Activated gamma-delta T cell treated with anti-CD3 and anti-CD28 coated beads, Interleukin-2, amount 50 U/mL, for 16 hours (primary cell): ENCODE measurements around the gene XYLT1.
"Not testable (repeated sequence)": the region's sequence is repeated elsewhere in the genome, so short reads cannot be mapped to it uniquely, and the experiment has no call there.

ENCODE experiments used
- DNase-seq: peaks from one replicate; pipeline ENCODE4 v3.0.0-alpha.2; 2020; ENCODE audit warnings: low read depth

The XYLT1 gene, protein sequence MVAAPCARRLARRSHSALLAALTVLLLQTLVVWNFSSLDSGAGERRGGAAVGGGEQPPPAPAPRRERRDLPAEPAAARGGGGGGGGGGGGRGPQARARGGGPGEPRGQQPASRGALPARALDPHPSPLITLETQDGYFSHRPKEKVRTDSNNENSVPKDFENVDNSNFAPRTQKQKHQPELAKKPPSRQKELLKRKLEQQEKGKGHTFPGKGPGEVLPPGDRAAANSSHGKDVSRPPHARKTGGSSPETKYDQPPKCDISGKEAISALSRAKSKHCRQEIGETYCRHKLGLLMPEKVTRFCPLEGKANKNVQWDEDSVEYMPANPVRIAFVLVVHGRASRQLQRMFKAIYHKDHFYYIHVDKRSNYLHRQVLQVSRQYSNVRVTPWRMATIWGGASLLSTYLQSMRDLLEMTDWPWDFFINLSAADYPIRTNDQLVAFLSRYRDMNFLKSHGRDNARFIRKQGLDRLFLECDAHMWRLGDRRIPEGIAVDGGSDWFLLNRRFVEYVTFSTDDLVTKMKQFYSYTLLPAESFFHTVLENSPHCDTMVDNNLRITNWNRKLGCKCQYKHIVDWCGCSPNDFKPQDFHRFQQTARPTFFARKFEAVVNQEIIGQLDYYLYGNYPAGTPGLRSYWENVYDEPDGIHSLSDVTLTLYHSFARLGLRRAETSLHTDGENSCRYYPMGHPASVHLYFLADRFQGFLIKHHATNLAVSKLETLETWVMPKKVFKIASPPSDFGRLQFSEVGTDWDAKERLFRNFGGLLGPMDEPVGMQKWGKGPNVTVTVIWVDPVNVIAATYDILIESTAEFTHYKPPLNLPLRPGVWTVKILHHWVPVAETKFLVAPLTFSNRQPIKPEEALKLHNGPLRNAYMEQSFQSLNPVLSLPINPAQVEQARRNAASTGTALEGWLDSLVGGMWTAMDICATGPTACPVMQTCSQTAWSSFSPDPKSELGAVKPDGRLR

DNA sequence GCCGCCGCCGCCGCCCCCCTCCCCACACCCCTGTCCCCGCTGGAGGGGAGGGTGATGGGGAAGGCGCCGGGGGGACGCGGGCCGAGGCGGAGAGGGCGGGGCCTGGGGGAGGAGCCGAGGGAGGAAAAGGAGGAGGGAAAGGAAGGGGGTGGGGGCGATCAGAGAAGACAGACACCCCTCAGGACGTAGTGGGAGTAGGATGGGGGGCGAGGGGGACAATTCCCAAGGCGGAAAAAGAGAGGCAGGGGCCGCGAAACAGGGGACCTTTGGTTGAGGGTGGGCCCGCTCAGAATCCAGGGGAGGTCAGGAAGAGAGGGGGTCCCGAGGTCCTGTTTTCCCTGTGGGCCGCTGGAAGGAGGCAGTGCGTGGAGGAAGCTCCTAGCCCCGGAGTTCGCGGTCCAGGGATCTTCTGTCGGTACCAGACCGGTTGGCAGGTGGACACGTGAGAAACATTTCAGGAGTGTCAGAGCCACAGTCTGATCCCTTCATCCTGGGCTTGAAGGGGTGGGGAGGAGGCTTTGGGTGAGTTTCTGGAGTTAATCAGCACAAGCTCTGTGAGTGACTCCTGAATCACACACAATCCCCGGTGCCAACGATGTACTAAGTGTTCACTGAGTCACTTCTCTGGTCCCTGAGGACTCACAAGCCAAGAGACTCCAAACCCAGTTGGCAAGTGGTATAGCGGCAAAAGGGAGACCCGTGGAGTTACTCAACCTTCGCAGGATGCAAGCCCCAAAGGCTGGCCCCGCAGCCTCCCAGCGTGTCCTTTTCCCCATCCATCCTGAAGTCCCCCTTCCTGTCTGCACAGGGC is at the start of gene XYLT1:
Gene XYLT1 (minus strand): TSS at position 53 of the 811 bp plus-strand sequence. CDS start 164 bp downstream, outside the sequence.
- DNase-seq, result no peak

DNA sequence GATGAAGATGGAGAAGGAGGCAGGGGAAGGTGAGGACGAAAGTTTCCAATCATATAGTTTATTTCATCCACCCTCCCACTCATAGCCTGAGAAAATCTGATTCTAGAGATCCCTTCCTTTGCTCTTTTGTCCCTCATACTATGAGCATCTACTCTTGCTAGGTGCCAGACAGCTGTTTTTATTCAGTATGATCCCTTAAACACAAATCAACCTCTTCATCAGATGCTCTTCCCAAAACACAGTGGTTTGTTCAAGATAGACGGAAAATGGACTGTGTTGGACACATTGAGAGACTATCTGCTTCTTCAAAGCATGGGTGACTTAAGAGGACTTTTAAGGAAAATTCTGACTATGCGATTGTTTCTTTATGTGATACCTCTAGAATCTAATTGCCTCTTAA is 49.4 kb upstream of the XYLT1 start:
- DNase-seq, result no peak

DNA sequence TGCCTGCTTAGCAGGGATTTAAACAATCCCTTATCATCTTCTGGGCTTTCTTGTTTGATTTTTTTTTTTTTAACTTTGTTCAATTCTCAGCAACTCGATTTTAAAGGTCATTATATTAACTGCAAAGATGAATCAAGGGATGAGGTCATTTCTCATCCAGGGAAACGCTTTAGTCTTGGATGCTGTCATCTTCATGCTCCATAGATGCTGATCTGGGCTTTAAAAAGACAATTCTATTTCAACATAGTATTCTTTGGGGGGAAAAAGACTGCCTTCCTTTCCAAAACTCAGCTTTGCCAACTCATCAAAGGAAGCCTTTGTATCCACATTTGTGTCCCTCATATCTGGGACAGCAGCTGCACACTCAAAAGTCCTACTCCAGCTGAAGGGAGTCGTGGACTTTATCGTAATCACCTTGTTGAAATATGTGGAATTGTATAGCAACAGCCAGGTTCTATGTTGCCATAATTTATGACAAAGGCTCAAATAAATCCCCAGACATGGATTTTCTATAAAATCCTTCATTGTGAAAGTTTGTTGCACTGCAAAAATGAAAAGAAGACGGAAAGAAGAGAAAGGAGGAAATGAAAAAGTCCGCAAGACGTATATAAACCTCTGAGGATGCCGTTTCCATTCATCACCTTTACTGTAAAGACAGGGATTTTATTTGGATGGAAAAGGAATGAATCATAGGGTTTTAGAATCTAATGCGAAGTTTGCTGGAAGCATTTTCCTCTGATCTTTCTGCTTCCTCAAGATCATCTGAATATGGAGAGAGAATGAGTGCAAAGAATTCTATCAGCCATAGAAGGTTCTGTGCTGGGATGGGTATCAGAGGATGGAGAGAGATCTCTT is 48.6 kb upstream of the XYLT1 start:
- DNase-seq, result no peak

DNA sequence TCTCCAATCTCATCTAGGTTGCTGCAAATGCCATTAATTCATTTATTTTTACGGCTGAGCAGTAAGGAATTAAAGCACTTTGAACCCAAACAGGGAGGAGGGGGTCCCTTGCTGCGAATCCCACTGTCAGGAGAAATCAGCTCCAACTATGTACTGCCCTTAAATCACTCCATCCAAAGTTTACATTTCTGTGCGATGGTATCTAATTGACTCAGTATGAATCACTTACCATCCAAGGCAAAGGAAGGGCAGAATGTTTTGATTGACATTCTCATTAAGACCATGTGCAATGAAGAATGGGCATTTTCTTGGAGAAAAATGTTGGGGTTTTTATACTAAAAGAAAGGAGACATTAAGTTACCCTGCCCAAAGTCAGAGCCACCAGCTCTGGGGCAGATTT is 47.7 kb upstream of the XYLT1 start:
- DNase-seq, result no peak

DNA sequence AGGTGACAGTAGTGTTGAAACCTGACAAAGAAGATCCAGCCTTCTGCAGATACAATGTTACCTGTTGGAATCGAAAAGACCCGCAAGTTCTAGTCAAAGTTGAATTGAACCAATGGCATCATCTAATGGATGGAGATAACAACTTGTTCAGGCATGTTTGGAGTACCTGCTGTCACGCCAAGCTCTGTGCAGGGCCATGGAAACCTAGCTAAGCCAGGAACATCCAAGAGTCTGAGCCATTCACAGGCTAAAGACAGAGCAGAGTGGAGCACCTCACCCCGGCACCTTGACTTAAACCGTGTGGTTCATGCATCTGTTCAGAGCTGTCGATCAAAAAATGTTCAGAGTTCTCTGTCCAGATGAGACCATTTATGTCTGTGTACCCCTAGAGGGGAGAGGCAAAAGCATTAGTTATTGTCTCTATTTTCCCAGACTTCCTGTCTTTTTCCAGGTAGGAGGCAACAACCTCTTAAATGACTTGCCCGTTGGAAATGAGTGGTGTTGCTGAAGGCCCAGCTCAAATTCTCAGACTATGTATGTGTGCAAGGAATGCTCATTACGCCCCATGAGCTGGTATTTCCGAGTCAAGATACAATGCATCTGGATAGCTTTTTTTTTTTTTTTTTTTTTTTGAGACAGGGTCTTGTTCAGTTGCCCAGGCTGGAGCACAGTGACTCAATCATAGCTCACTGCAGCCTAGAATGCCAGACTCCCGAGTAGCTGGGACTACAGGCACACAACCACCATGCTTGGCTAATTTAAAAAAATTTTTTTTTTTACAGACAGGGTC is 44.9 kb upstream of the XYLT1 start:
- DNase-seq, result no peak

DNA sequence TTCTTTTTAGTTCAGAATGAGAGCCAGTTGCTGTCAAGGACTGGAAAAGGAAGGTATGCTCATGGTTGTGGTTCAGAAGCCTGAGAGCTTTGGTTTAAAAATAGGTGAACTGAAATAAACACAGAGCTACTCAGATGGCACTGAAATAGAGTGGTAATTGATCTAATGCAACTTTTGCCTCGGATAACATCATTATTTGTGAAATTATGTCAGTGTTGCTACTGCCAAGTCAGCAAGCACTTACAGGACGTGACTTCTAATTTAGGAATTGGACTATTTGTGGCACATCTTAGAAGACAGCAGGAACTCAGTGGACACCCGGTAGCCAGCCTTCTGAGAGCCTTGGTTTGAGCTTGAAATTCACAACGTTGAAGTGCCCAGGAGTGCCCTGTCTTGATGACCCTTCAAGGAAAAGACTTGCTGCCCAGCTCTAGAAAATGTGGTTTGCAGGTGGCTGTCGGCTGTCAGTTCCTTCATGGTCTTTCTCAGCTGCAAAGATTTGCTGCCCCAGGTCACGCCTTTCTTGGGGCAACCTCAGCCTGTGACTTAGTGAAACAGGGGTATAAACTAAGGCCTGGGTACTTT is 42.0 kb upstream of the XYLT1 start:
- DNase-seq, result no peak

DNA sequence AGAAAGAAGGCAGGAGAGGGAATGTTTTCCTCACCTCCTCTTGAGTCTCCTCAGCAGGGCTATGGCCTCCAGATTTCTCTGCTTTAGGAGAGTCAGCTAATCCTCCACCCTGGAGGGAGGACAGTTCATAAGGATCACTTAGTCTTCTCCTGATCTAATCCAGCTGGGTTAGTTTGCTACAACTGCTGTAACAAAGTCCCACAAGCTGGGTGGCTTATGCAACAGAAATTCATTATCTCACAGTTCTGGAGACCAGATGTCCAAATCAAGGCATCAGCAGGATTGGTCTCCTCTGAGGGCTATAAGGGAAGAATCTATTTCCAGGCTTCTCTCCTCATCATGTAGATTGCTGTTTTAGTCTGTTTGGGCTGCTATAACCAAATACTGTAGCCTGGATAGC is 40.6 kb upstream of the XYLT1 start:
- DNase-seq, result no peak

DNA sequence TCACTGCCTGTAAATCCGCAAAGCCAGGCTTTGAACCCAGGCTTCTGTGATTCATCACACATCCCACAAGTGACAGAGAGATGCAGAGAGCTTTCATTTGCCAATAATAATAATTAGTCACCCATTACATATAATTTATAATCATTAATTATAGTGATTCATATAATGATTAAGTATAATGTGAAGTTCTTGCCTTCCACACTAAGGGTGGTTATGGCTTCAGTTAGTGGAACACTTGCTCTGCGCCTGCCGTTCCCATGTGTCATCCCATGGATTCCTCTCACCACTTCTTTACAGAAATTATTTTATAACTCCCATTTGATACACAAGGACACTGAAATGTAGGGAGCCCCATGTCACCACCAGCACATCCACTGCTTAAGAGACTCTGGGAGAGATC is 39.8 kb upstream of the XYLT1 start:
- DNase-seq, result no peak

DNA sequence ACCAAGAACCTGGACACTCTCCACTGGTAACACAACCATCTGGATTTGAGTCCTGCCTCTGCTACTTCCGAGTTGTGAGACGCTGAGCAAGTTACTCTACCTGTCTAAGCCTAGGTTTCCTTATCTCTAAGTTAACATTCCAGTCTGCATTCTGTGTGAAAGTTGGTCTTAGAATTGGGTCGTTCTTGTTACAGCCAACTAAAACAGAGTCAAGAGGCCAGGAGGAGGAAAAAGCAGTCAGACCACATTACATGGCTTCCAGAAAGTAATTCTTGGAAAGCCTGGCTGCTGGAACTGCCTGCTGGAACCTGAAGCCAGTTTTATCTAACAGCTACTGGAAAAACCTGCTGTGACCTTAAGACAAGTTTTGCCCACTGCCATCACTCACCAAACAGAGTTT is 38.4 kb upstream of the XYLT1 start:
- no peak for DNase-seq

DNA sequence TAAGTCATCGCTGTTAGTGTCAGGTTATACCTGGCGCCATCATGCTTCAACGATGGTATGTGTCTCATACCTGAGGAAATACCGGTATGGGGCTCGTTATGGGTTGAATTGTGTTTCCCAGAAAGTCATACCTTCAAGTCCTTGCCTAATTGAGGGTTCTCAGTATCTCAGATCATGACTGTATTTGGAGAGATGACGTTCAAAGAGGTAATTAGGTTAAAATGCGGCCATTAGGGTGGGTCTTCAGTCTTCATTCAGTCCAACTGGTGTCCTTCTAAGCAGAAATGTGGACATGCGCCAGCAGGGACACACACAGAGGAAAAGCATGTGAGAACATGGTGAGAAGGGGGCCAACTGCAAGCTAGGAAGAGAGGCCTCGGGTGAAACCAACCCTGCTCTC is 37.5 kb upstream of the XYLT1 start:
- no peak for DNase-seq

DNA sequence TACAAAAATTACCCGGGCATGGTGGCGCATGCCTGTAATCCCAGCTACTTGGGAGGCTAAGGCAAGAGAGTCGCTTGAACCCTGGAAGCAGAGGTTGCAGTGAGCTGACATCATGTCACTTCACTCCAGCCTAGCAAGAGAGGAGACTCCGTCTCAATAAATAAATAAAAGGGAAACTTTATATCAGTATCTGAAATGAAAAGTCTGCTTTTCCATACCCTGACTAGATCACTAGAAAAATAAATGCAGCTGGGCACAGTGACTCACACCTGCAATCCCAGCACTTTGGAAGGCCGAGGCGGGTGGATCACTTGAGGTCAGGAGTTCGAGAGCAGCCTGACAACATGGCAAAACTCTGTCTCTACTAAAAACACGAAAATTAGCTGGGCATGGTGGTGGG is 36.8 kb upstream of the XYLT1 start:
- not testable (repeated sequence) for DNase-seq

DNA sequence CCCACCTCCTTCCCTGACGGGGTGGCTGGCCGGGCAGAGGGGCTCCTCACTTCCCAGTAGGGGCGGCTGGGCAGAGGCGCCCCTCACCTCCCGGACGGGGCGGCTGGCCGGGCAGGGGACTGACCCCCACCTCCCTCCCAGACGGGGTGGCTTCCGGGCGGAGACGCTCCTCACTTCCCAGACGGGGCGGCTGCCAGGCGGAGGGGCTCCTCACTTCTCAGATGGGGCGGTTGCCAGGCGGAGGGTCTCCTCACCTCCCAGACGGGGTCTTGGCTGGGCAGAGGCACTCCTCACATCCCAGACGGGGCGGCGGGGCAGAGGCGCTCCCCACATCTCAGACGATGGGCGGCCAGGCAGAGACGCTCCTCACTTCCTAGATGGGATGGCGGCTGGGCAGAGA is 35.1 kb upstream of the XYLT1 start:
- not testable (repeated sequence) for DNase-seq

DNA sequence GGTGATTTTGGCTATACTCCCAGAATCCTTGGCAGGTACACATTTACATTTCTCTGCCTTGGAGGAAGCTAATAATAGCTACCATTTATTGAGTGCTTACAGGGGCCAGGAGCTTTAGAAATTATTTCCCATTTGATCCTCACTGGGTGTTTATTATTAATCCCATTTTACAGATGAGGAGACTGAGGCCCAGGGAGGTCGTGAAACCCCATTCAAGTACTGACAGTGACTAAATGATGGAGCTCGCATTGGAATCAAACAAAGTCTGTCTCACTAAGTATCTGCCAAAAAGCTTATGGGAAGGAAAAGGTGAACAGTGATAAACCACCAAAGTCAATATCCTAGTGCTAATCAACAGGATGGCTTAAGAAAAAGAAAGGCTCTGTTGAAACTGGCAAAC is 33.3 kb upstream of the XYLT1 start:
- no peak for DNase-seq

DNA sequence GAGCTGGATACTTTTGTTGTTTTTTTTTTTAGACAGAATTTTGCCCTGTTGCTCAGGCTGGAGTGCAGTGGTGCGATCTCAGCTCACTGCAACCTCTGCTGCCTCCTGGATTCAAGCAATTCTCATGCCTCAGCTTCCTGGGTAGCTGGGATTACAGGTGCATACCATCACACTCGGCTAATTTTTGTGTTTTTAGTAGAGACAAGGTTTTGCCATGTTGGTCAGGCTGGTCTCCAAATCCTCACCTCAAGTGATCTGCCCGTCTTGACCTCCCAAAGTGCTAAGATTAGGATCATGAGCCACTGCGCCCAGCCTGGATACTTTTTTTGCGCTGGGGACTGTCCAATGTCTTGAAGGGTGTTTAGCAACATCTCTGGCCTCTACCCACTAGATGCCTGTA is 32.6 kb upstream of the XYLT1 start:
- DNase-seq, result no peak

DNA sequence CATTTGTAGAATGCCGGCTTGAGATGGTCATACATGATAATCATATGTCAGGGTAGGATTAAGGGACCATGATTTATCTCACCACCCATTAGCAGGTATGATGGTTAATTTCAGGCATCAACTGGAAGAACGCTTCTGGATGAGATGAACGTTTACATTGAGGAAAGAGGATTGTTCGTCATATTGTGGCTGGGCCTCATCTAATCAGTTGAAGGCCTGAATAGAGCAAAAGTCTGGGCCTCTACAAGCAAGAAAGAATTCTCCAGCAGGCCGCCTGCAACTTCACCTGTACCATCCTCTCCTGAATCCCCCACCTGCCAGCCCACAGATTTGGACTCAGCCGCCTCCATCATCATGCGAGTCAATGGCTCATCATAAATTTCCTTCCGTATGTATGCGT is 30.6 kb upstream of the XYLT1 start:
- DNase-seq, result no peak

DNA sequence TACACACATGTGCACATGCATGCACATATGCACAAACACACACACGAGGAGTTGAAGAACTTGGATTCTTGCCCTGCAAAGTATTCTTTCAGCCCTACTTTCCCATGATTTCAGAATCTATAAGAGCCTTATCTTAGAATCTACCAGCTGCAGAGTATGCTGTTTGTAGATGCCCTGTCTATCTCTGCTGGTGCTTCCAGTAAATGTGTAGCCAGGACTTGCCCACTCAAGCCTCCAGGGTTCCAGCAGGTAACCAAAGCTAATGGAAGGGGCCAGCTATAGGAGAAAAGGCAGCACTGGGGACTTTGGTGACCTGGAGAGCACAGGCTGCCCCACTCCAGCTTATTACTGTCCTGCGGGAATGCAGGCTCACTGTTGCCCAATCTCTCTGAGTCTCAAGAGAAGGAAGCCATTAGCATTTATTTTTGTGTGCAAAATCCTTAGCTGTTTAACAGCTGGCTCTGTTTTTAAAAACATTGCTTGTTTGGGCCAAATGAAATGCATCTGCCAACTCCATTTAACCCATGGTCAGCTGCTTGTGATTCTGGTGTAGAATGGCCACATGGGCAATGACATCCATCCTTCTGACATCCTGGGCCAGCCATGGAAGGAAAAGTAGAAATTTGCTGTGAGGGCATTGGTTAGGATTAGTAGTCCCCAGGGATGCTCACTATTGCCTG is 28.6 kb upstream of the XYLT1 start:
- no peak for DNase-seq

DNA sequence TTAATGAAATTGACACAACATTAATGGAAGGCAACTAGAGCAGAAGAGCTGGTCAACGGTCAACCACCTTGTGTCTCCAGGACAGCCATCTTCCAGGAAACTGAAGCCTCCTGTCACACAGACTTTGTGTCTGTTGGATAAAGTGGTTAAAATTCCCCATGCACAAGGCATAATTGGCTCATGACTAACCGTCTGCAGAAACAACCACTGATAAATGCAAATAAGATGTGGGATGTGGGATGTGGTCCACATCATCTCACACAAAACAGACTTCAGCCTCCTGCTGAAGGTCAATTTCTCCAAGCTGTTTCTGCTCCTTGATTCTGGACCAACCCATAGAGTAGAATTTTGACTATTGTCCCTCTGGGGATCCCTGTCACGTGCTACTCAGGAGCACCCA is 26.9 kb upstream of the XYLT1 start:
- DNase-seq, result no peak

DNA sequence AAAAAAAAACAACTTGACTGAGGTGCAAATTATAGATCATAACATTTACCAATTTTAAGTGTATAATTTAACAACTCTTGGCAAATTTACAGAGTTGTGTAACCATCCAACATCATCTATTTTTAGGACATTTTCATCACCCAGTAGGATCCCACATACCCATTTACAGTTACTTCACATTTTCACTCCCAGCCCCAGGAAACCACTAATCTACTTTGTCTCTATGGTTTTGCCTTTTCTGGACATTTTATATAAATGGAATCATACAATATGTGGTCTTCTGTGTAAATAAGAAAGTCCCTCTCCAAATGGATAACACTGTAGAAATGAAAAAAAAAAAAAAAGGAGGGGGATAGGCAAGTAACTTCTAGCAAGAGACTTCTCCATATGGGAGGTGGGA is 26.1 kb upstream of the XYLT1 start:
- no peak for DNase-seq

DNA sequence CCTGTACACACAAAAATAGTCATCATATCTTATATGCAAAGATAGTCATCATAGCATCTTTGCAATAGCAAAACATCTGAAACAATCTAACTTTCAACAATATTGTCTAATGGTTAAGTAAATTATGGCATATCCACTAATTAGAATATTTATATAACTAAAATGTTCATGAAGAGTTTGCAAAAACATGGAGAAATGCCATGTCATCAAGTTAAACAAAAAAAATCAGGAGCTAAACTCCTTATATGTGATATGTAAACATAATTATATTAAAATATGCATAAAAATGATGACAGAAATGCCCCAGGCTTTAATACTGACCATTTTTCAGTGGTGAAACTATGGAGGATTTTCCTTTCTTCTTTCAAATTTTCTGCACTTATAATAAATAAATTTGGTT is 22.3 kb upstream of the XYLT1 start:
- no peak for DNase-seq
